K562 (cell line): ENCODE results near the gene SEMA3G. TPM values are rescaled to one million over a fixed set of nuclear protein-coding genes. Genes with fewer than 3 reads are reported as not detected.

Experiments used
- ATAC-seq: fragments of 200-7000 bp; cut with Tn5 transposase; 3 replicates; pipeline ENCODE4 v1.9.1; 2020; ENCODE audit warnings: moderate library complexity
- BruUV-seq: library from RNA; stranded (reverse); fragments of 400-500 nt; replicated peaks from 2 replicates; lab custom pipeline; 2021; lab: Mats Ljungman, UMichigan
- CTCF ChIA-PET: fragments of 300-600 bp; formaldehyde crosslinking; extraction: SDS; loops from one replicate; lab custom pipeline; 2021; ENCODE audit warnings: low intra/inter-chr PET ratio; lab: Yijun Ruan, JAX
- POLR2A ChIA-PET: fragments of 300-600, 350-650 bp; sonication (Branson Sonifier 250); formaldehyde crosslinking; extraction: SDS; loops from one replicate; lab custom pipeline; 2021; ENCODE audit warnings: antibody characterized with exemption, inconsistent platforms; lab: Yijun Ruan, JAX
- DNase-seq, 4 experiments: peaks; one replicate each; pipeline versions ENCODE4 v3.0.0 to v3.0.0-alpha.2; 2011 to 2018; ENCODE audit warnings: low spot score in 3 of 4, mixed read lengths in 3 of 4; ENCODE audit errors: extremely low read depth in 1 of 4
- FAIRE-seq: peaks from 2 replicates; lab custom pipeline; 2011; peaks lifted over from hg19 to GRCh38; lab: Jason Lieb, UNC
- H2AFZ ChIP-seq: 2 replicates; pipeline ENCODE4 v1.6.0; 2011; ENCODE audit warnings: low read depth, low read length, control low read depth, inconsistent platforms
- H3K27ac ChIP-seq: fragments of 200-600 bp; 3 replicates; pipeline ENCODE4 v1.8.0; 2011; ENCODE audit warnings: low read depth, mild to moderate bottlenecking, control low read depth, inconsistent platforms, low read length, moderate library complexity, mixed read lengths; ENCODE audit errors: extremely low read depth
- H3K27me3 ChIP-seq, 2 experiments: fragments of 300-600 bp in 1 of 2; 2 replicates in 1 of 2; 3 replicates in 1 of 2; pipeline versions ENCODE4 v1.6.0 to v1.8.0; 2011; ENCODE audit warnings: inconsistent platforms in 2 of 2, low read length in 2 of 2, mild to moderate bottlenecking in 1 of 2, mixed read lengths in 1 of 2, moderate library complexity in 1 of 2; ENCODE audit not compliant: control insufficient read depth in 2 of 2, insufficient read depth in 2 of 2
- H3K36me3 ChIP-seq: fragments of 300-600 bp; 3 replicates; pipeline ENCODE4 v1.8.0; 2011; ENCODE audit warnings: mild to moderate bottlenecking, low read length, inconsistent platforms; ENCODE audit not compliant: control insufficient read depth, insufficient read depth
- H3K4me1 ChIP-seq, 2 experiments: fragments of 200-600 bp in 1 of 2; replicated peaks in 1 of 2; 2 replicates in 1 of 2; 3 replicates in 1 of 2; pipeline versions ENCODE4 v1.5.1 to v1.8.0; 2011; ENCODE audit warnings: inconsistent platforms in 2 of 2, low read length in 2 of 2, mild to moderate bottlenecking in 1 of 2, mixed read lengths in 1 of 2, moderate library complexity in 1 of 2; ENCODE audit not compliant: control insufficient read depth in 2 of 2, insufficient read depth in 2 of 2
- H3K4me2 ChIP-seq: 2 replicates; pipeline ENCODE4 v1.6.1; 2011; ENCODE audit warnings: low read length, control low read depth, inconsistent platforms, mixed read lengths; ENCODE audit not compliant: insufficient read depth
- H3K4me3 ChIP-seq: fragments of 200-600 bp; sonication (generic), shearing (Covaris generic); 2 replicates; pipeline ENCODE4 v1.5.1; 2016; ENCODE audit warnings: control low read depth, inconsistent platforms
- H3K79me2 ChIP-seq: fragments of 200-600 bp; 3 replicates; pipeline ENCODE4 v1.8.0; 2011; ENCODE audit warnings: low read length, inconsistent platforms; ENCODE audit not compliant: control insufficient read depth, insufficient read depth
- H3K9ac ChIP-seq, 2 experiments: 2 replicates each; pipeline versions ENCODE4 v1.6.0 to v1.6.1; 2011; ENCODE audit warnings: low read depth in 2 of 2, low read length in 2 of 2, control low read depth in 1 of 2, inconsistent platforms in 1 of 2, mild to moderate bottlenecking in 1 of 2, mixed read lengths in 1 of 2; ENCODE audit not compliant: insufficient read depth in 1 of 2
- H3K9me1 ChIP-seq: one replicate; pipeline ENCODE4 v1.6.0; 2011; ENCODE audit warnings: inconsistent platforms, mild to moderate bottlenecking, low read length, moderate library complexity; ENCODE audit not compliant: control insufficient read depth, insufficient read depth
- H3K9me3 ChIP-seq: replicated peaks from 2 replicates; pipeline ENCODE4 v1.5.1; 2011; ENCODE audit warnings: low read depth, low read length, inconsistent platforms; ENCODE audit not compliant: control insufficient read depth, insufficient read depth
- H4K20me1 ChIP-seq: replicated peaks from 2 replicates; pipeline ENCODE4 v1.6.1; 2011; ENCODE audit warnings: low read length, inconsistent platforms, mixed read lengths; ENCODE audit not compliant: control insufficient read depth, insufficient read depth
- CEBPG ChIP-seq, 3 experiments: fragments of 200-800 bp in 1 of 3; sonication (Bioruptor generic) in 1 of 3; sonication (generic) in 1 of 3; formaldehyde crosslinking in 1 of 3; IDR thresholded peaks in 2 of 3; conservative IDR thresholded peaks in 1 of 3; 2 replicates each; pipeline versions ENCODE4 v1.6.1 to v1.8.0; 2016 to 2022; ENCODE audit warnings: missing compliant biosample characterization in 2 of 3, missing genetic modification characterization in 2 of 3, mild to moderate bottlenecking in 1 of 3, missing genetic modification reagents in 1 of 3
- FOSL1 ChIP-seq: fragments of 200-800 bp; sonication (Bioruptor generic); conservative IDR thresholded peaks from 2 replicates; pipeline ENCODE4 v1.6.1; 2016; ENCODE audit warnings: missing genetic modification characterization, missing compliant biosample characterization
- WGBS: fragments of 100-300 bp; shearing (Covaris generic); methylation state at CpG from one replicate; pipeline ENCODE4 v1.1.6; 2016; ENCODE audit warnings: low coverage, mixed read lengths; ENCODE audit not compliant: insufficient coverage; ENCODE audit errors: missing lambda C conversion rate; 5-methylcytosine and 5-hydroxymethylcytosine counted together
- in situ Hi-C: fragments of 300-500 bp; cut with MboI; formaldehyde crosslinking; loops from 4 replicates; pipeline ENCODE4 v1.15.0; 2018; ENCODE audit warnings: inconsistent platforms, mixed read lengths
- intact Hi-C: fragments of 100-400 bp; cut with micrococcal nuclease; formaldehyde crosslinking; loops from 2 replicates; pipeline ENCODE4 v1.14.2; 2022
- polyA plus RNA-seq, 8 experiments: library from polyadenylated mRNA; depleted of rRNA in 4 of 8; stranded (reverse) in 5 of 8; unstranded in 3 of 8; fragments of >200 nt; fragmentation: Nextera tagmentation in 2 of 8; fragmentation: Illumina TruSeq in 1 of 8; extraction: Ambion mirVana in 2 of 8; extraction: Trizol in 1 of 8; gene quantifications; 2 replicates each; pipeline versions ENCODE4 v1.2.1 to v1.2.3, GENCODE V29; 2011 to 2014; ENCODE audit warnings: inconsistent platforms in 1 of 8, missing spikeins in 1 of 8
- total RNA-seq, 7 experiments: library from RNA; depleted of rRNA in 6 of 7; stranded (reverse); fragments of >200 nt in 6 of 7; fragmentation: Illumina TruSeq in 2 of 7; extraction: Trizol in 2 of 7; gene quantifications; 2 replicates each; pipeline versions ENCODE4 v1.2.1 to v1.2.3, GENCODE V29; 2011 to 2021; ENCODE audit warnings: low replicate concordance in 1 of 7
- TF ChIP-seq, protein P1 (sequence below), 3 experiments: fragments of 200-800 bp in 1 of 3; fragments of 250-450 bp in 1 of 3; fragments of 450-650 bp in 1 of 3; sonication (Bioruptor Pico) in 1 of 3; sonication (Bioruptor generic) in 1 of 3; formaldehyde crosslinking in 1 of 3; IDR thresholded peaks; 2 replicates each; pipeline versions ENCODE4 v1.6.1 to v1.8.0; 2016 to 2022; ENCODE audit warnings: mild to moderate bottlenecking in 2 of 3, missing genetic modification characterization in 2 of 3, missing compliant biosample characterization in 1 of 3, moderate library complexity in 1 of 3

The SEMA3G gene
- total and polyA plus RNA-seq, 9 of the 15 experiments (the other 6 are each of a cell fraction or from before 2014, with no cell fraction given) = 0.04 to 0.07 (median 0.05) TPM; not detected in 6

DNA sequence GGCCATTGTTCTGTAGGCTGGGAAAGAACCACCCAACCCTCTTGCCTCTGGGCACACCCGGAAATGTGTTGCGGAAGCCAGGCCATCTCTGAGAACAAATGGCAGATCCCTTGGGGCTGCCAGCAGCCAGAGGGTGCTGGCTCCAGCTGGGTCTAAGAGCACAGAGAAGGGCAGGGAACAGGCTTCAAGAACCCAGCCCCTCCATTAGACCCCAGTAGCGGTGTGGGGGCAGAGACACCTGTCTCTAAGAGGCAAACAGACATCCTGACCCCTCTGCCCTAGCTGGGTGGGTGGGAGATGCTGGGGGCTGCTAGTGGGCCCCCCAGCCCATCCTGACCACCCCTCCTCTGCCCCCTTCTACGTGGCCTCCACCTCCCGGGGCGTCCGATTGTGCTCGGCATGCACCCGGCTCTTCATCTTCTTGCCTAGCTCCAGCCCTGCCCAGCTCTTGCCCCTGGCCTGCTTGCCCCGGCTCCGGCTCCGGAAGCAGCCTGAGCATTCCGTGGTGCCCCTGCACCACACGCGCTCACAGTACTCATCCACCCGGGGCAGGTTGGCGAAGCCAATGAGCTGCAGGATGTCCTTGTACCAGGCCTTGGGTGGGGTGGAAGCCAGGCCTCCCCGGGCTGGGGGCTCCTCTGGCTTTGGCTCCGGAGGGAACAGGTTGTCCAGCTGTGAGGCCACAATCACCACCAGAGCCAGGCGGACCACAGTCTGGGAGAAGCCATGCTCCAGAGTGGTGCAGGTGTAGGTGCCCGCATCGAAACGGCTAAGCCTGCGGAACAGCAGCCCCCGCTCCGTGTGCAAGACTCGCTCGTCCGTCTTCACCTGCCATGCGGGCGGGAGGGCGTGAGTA lies 9.4 kb downstream of the SEMA3G start (continued):
- TF ChIP-seq, protein P1, sequence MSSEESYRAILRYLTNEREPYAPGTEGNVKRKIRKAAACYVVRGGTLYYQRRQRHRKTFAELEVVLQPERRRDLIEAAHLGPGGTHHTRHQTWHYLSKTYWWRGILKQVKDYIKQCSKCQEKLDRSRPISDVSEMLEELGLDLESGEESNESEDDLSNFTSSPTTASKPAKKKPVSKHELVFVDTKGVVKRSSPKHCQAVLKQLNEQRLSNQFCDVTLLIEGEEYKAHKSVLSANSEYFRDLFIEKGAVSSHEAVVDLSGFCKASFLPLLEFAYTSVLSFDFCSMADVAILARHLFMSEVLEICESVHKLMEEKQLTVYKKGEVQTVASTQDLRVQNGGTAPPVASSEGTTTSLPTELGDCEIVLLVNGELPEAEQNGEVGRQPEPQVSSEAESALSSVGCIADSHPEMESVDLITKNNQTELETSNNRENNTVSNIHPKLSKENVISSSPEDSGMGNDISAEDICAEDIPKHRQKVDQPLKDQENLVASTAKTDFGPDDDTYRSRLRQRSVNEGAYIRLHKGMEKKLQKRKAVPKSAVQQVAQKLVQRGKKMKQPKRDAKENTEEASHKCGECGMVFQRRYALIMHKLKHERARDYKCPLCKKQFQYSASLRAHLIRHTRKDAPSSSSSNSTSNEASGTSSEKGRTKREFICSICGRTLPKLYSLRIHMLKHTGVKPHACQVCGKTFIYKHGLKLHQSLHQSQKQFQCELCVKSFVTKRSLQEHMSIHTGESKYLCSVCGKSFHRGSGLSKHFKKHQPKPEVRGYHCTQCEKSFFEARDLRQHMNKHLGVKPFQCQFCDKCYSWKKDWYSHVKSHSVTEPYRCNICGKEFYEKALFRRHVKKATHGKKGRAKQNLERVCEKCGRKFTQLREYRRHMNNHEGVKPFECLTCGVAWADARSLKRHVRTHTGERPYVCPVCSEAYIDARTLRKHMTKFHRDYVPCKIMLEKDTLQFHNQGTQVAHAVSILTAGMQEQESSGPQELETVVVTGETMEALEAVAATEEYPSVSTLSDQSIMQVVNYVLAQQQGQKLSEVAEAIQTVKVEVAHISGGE (CRISPR knock-in tag; IDR thresholded peaks at IDR 0.05) = no peak
- TF ChIP-seq, all 486 proteins: peak for 0

DNA sequence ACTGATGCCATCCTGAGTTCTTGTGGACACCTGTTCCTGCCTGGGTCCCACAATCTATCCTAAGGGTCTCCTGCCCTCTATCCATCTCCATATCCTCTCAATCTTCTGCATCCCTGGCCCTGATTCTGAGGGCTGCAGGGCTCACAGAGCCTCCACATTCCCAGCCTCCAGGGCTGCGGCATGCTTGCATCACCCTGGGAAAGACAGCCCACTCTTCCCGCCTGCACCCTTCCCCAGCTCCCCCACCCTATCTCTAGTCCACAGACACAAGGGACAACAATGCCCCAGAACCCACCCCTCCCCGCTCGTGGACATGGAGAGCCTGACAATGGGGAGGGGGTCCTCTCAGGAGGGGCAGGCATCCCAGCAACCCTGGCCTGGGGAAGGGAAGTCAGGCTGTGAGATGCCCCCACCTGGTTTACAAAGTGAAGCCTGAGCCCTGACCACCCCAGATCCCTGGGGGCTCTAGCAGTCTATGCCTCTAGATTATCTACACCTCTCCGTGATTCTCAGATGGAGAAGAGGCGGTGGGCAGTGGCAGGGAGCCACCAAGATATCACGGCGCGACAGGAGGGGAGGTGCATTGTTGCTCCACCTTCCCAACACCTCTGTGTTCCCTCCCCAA lies 10.3 kb downstream of the SEMA3G start:
- CTCF ChIA-PET = no interaction called here

More for the DNA sequence above, 10.3 kb downstream of the SEMA3G start:
- no peak overlapping the region for H3K27ac ChIP-seq
- H3K36me3 ChIP-seq = no peaks in the 10 kb centered on the region
- H3K27me3 ChIP-seq = no peaks in the 10 kb centered on the region; a peak in 1 of 5 replicates
- H3K4me1 ChIP-seq = peaks cover 0 to 17% of the 10 kb centered on the region in 2 experiments; a peak in 4 of 5 replicates
- H3K4me3 ChIP-seq = no peak overlapping the region
- H3K4me2 ChIP-seq = 0 out of 2 replicates have a peak overlapping the region, but pooled peaks have one; percentile 17
- H4K20me1 ChIP-seq = no peaks in the 10 kb centered on the region
- DNase-seq = no peak
- no TSS peak for BruUV-seq
- no peaks in the 10 kb centered on the region for H3K9me1 ChIP-seq
- POLR2A ChIA-PET = interaction anchor here (0.6 kb wide), 1 partner anchor 22 kb away, joined by 3 read pairs; no protein-coding TSS in a partner anchor
- H2AFZ ChIP-seq = no peak overlapping the region
- no peak for ATAC-seq
- no peak for FAIRE-seq
- intact Hi-C loops = no loop called here
- TF ChIP-seq FOSL1 (no peak), CEBPG (CRISPR knock-in tag; IDR thresholded peaks at IDR 0.05) (0 out of 2 replicates have a peak, but pooled peaks have one; percentile 23), CEBPG (tag; conservative IDR thresholded peaks at IDR 0.05 in 1 of 2, IDR thresholded peaks at IDR 0.05 in 1 of 2) (no peak)
- WGBS = 13% methylated on average over 7 of the region's 9 CpGs
- H3K9ac ChIP-seq = peak overlapping the region in 1 of 2 experiments; percentile 35; a peak in 1 of 4 replicates
- H3K79me2 ChIP-seq = no peaks in the 10 kb centered on the region
- H3K9me3 ChIP-seq = no peaks in the 10 kb centered on the region
- in situ Hi-C loops = no loop called here
